Measurements from ENCODE around the gene ACRV1.

The ACRV1 gene

GRCh38 chr11:125688632-125689031 lies 8.0 kb upstream of the ACRV1 start:
- peaks cover 2% of the 10 kb centered on the region; the same call in 1 of the 2 replicates for H3K36me3 ChIP-seq (ENCODE audit: control insufficient read depth, insufficient read depth, low read length)
- H3K27me3 ChIP-seq (ENCODE audit: control insufficient read depth, insufficient read depth, low read length) = no peaks in the 10 kb centered on the region
- no peak overlapping the region for H3K4me3 ChIP-seq (ENCODE audit: low read depth, low read length)
- no peak overlapping the region for H3K27ac ChIP-seq (ENCODE audit: low read depth, low read length)
- peaks cover 4% of the 10 kb centered on the region; the same call in 1 of the 2 replicates for H3K4me1 ChIP-seq (ENCODE audit: control insufficient read depth, insufficient read depth, low read length)
- H3K9ac ChIP-seq (ENCODE audit: low read depth, low read length) = no peak overlapping the region
- H3K9me3 ChIP-seq (ENCODE audit: control insufficient read depth, insufficient read depth, low read length) = no peaks in the 10 kb centered on the region

GRCh38 chr11:125688066-125688465 lies 7.4 kb upstream of the ACRV1 start:
- Histone ChIP-seq H3K36me3 (ENCODE audit: control insufficient read depth, insufficient read depth, low read length) (peaks cover 2% of the 10 kb centered on the region; the same call in 1 of the 2 replicates), H3K9ac (ENCODE audit: low read depth, low read length) (no peak overlapping the region), H3K27me3 (ENCODE audit: control insufficient read depth, insufficient read depth, low read length) (no peaks in the 10 kb centered on the region), H3K4me3 (ENCODE audit: low read depth, low read length) (no peak overlapping the region), H3K9me3 (ENCODE audit: control insufficient read depth, insufficient read depth, low read length) (no peaks in the 10 kb centered on the region), H3K27ac (ENCODE audit: low read depth, low read length) (no peak overlapping the region), H3K4me1 (ENCODE audit: control insufficient read depth, insufficient read depth, low read length) (peaks cover 4% of the 10 kb centered on the region; the same call in 1 of the 2 replicates)

- Histone ChIP-seq H3K4me3 (ENCODE audit: low read depth, low read length) (no peak overlapping the region), H3K9me3 (ENCODE audit: control insufficient read depth, insufficient read depth, low read length) (no peaks in the 10 kb centered on the region), H3K27ac (ENCODE audit: low read depth, low read length) (no peak overlapping the region), H3K36me3 (ENCODE audit: control insufficient read depth, insufficient read depth, low read length) (peaks cover 4% of the 10 kb centered on the region), H3K4me1 (ENCODE audit: control insufficient read depth, insufficient read depth, low read length) (peaks cover 4% of the 10 kb centered on the region; the same call in 1 of the 2 replicates), H3K27me3 (ENCODE audit: control insufficient read depth, insufficient read depth, low read length) (no peaks in the 10 kb centered on the region), H3K9ac (ENCODE audit: low read depth, low read length) (no peak overlapping the region)
Observed at GRCh38 chr11:125685228-125685627, 4.6 kb upstream of the ACRV1 start.

GRCh38 chr11:125679837-125680236 lies 810 bp downstream of the ACRV1 start:
- no peak overlapping the region for H3K9ac ChIP-seq (ENCODE audit: low read depth, low read length)
- no peaks in the 10 kb centered on the region for H3K27me3 ChIP-seq (ENCODE audit: control insufficient read depth, insufficient read depth, low read length)
- no peak overlapping the region for H3K4me3 ChIP-seq (ENCODE audit: low read depth, low read length)
- no peaks in the 10 kb centered on the region for H3K9me3 ChIP-seq (ENCODE audit: control insufficient read depth, insufficient read depth, low read length)
- H3K27ac ChIP-seq (ENCODE audit: low read depth, low read length) = no peak overlapping the region
- peaks cover 44% of the 10 kb centered on the region for H3K36me3 ChIP-seq (ENCODE audit: control insufficient read depth, insufficient read depth, low read length)
- peaks cover 1% of the 10 kb centered on the region; the same call in 1 of the 2 replicates for H3K4me1 ChIP-seq (ENCODE audit: control insufficient read depth, insufficient read depth, low read length)

GRCh38 chr11:125679397-125679796 lies 1.2 kb downstream of the ACRV1 start:
- no peak overlapping the region for H3K27ac ChIP-seq (ENCODE audit: low read depth, low read length)
- peaks cover 49% of the 10 kb centered on the region for H3K36me3 ChIP-seq (ENCODE audit: control insufficient read depth, insufficient read depth, low read length)
- H3K4me1 ChIP-seq (ENCODE audit: control insufficient read depth, insufficient read depth, low read length) = no peaks in the 10 kb centered on the region
- H3K27me3 ChIP-seq (ENCODE audit: control insufficient read depth, insufficient read depth, low read length) = no peaks in the 10 kb centered on the region
- no peaks in the 10 kb centered on the region for H3K9me3 ChIP-seq (ENCODE audit: control insufficient read depth, insufficient read depth, low read length)
- H3K9ac ChIP-seq (ENCODE audit: low read depth, low read length) = no peak overlapping the region
- no peak overlapping the region for H3K4me3 ChIP-seq (ENCODE audit: low read depth, low read length)

- Histone ChIP-seq H3K36me3 (ENCODE audit: control insufficient read depth, insufficient read depth, low read length) (peaks cover 74% of the 10 kb centered on the region), H3K27ac (ENCODE audit: low read depth, low read length) (no peak overlapping the region)
Observed at GRCh38 chr11:125675196-125675595, 5.5 kb downstream of the ACRV1 start.

GRCh38 chr11:125674210-125674609 lies 6.4 kb downstream of the ACRV1 start:
- Histone ChIP-seq H3K36me3 (ENCODE audit: control insufficient read depth, insufficient read depth, low read length) (peaks cover 75% of the 10 kb centered on the region), H3K4me3 (ENCODE audit: low read depth, low read length) (no peak overlapping the region), H3K9ac (ENCODE audit: low read depth, low read length) (no peak overlapping the region), H3K4me1 (ENCODE audit: control insufficient read depth, insufficient read depth, low read length) (no peaks in the 10 kb centered on the region), H3K27me3 (ENCODE audit: control insufficient read depth, insufficient read depth, low read length) (no peaks in the 10 kb centered on the region), H3K27ac (ENCODE audit: low read depth, low read length) (no peak overlapping the region), H3K9me3 (ENCODE audit: control insufficient read depth, insufficient read depth, low read length) (no peaks in the 10 kb centered on the region)

More at GRCh38 chr11:125675196-125675595, 5.5 kb downstream of the ACRV1 start:
- no peak overlapping the region for H3K4me3 ChIP-seq (ENCODE audit: low read depth, low read length)
- H3K27me3 ChIP-seq (ENCODE audit: control insufficient read depth, insufficient read depth, low read length) = no peaks in the 10 kb centered on the region
- H3K9me3 ChIP-seq (ENCODE audit: control insufficient read depth, insufficient read depth, low read length) = no peaks in the 10 kb centered on the region
- no peaks in the 10 kb centered on the region for H3K4me1 ChIP-seq (ENCODE audit: control insufficient read depth, insufficient read depth, low read length)
- no peak overlapping the region for H3K9ac ChIP-seq (ENCODE audit: low read depth, low read length)

GRCh38 chr11:125671561-125671960 lies 9.1 kb downstream of the ACRV1 start:
- no peak overlapping the region for H3K4me3 ChIP-seq (ENCODE audit: low read depth, low read length)
- H3K27me3 ChIP-seq (ENCODE audit: control insufficient read depth, insufficient read depth, low read length) = no peaks in the 10 kb centered on the region
- H3K27ac ChIP-seq (ENCODE audit: low read depth, low read length) = no peak overlapping the region
- H3K9me3 ChIP-seq (ENCODE audit: control insufficient read depth, insufficient read depth, low read length) = no peaks in the 10 kb centered on the region
- no peak overlapping the region for H3K9ac ChIP-seq (ENCODE audit: low read depth, low read length)
- H3K36me3 ChIP-seq (ENCODE audit: control insufficient read depth, insufficient read depth, low read length) = peaks cover 66% of the 10 kb centered on the region
- no peaks in the 10 kb centered on the region for H3K4me1 ChIP-seq (ENCODE audit: control insufficient read depth, insufficient read depth, low read length)

- H3K9me3 ChIP-seq (ENCODE audit: control insufficient read depth, insufficient read depth, low read length) = no peaks in the 10 kb centered on the region
- no peak overlapping the region for H3K27ac ChIP-seq (ENCODE audit: low read depth, low read length)
- no peaks in the 10 kb centered on the region for H3K27me3 ChIP-seq (ENCODE audit: control insufficient read depth, insufficient read depth, low read length)
- H3K4me3 ChIP-seq (ENCODE audit: low read depth, low read length) = no peak overlapping the region
- H3K9ac ChIP-seq (ENCODE audit: low read depth, low read length) = no peak overlapping the region
- H3K36me3 ChIP-seq (ENCODE audit: control insufficient read depth, insufficient read depth, low read length) = peaks cover 57% of the 10 kb centered on the region
- H3K4me1 ChIP-seq (ENCODE audit: control insufficient read depth, insufficient read depth, low read length) = no peaks in the 10 kb centered on the region
Observed at GRCh38 chr11:125670172-125670571, 10.5 kb downstream of the ACRV1 start.

GRCh38 chr11:125667151-125667550 lies 13.5 kb downstream of the ACRV1 start:
- H3K9ac ChIP-seq (ENCODE audit: low read depth, low read length) = no peak overlapping the region
- H3K4me1 ChIP-seq (ENCODE audit: control insufficient read depth, insufficient read depth, low read length) = no peaks in the 10 kb centered on the region
- H3K9me3 ChIP-seq (ENCODE audit: control insufficient read depth, insufficient read depth, low read length) = no peaks in the 10 kb centered on the region
- peaks cover 64% of the 10 kb centered on the region for H3K36me3 ChIP-seq (ENCODE audit: control insufficient read depth, insufficient read depth, low read length)
- no peak overlapping the region for H3K27ac ChIP-seq (ENCODE audit: low read depth, low read length)
- H3K4me3 ChIP-seq (ENCODE audit: low read depth, low read length) = no peak overlapping the region
- no peaks in the 10 kb centered on the region for H3K27me3 ChIP-seq (ENCODE audit: control insufficient read depth, insufficient read depth, low read length)

GRCh38 chr11:125663910-125664309 lies 16.7 kb downstream of the ACRV1 start:
- H3K4me1 ChIP-seq (ENCODE audit: control insufficient read depth, insufficient read depth, low read length) = no peaks in the 10 kb centered on the region
- H3K36me3 ChIP-seq (ENCODE audit: control insufficient read depth, insufficient read depth, low read length) = peaks cover 71% of the 10 kb centered on the region

GRCh38 chr11:125662689-125663088 lies 18.0 kb downstream of the ACRV1 start:
- Histone ChIP-seq H3K27me3 (ENCODE audit: control insufficient read depth, insufficient read depth, low read length) (no peaks in the 10 kb centered on the region), H3K27ac (ENCODE audit: low read depth, low read length) (no peak overlapping the region), H3K4me3 (ENCODE audit: low read depth, low read length) (no peak overlapping the region), H3K9ac (ENCODE audit: low read depth, low read length) (no peak overlapping the region), H3K9me3 (ENCODE audit: control insufficient read depth, insufficient read depth, low read length) (no peaks in the 10 kb centered on the region), H3K4me1 (ENCODE audit: control insufficient read depth, insufficient read depth, low read length) (no peaks in the 10 kb centered on the region), H3K36me3 (ENCODE audit: control insufficient read depth, insufficient read depth, low read length) (peaks cover 78% of the 10 kb centered on the region)

More at GRCh38 chr11:125663910-125664309, 16.7 kb downstream of the ACRV1 start:
- Histone ChIP-seq H3K9me3 (ENCODE audit: control insufficient read depth, insufficient read depth, low read length) (no peaks in the 10 kb centered on the region), H3K4me3 (ENCODE audit: low read depth, low read length) (no peak overlapping the region), H3K27ac (ENCODE audit: low read depth, low read length) (no peak overlapping the region), H3K9ac (ENCODE audit: low read depth, low read length) (no peak overlapping the region), H3K27me3 (ENCODE audit: control insufficient read depth, insufficient read depth, low read length) (no peaks in the 10 kb centered on the region)
